ENCODE measurements around the gene SGO2. TPM values are rescaled to one million over a fixed set of nuclear protein-coding genes. Genes with fewer than 3 reads are reported as not detected.

The SGO2 gene
- polyA plus RNA-seq = 1 to 10 TPM; 3.4 to 6.1 (median 4.3) TPM

GRCh38 chr2:200525882-200526651, at the start of gene SGO2:
TSS of gene SGO2 (plus strand) at chr2:200526207. CDS start at chr2:200532976, 6,769 bp downstream.
- H3K4me3 Mint-ChIP-seq = peak within 1 kb of the TSS; percentile 86 to 93 (median 92)
- peak; percentile 95 to 96 (median 96) for DNase-seq
- no peaks in the 10 kb centered on the region for H3K36me3 Mint-ChIP-seq
- H3K27me3 Mint-ChIP-seq (ENCODE audit: low read depth in 3 of 3) = peaks cover 2 to 12% (median 6%) of the 10 kb centered on the region in 3 donors
- H3K27ac Mint-ChIP-seq = peak within 1 kb of the TSS; percentile 78 to 89 (median 83)
- peaks cover 12 to 22% of the 10 kb centered on the region in 2 donors for H3K4me1 Mint-ChIP-seq
- no peaks in the 10 kb centered on the region for H3K9me3 Mint-ChIP-seq

DNA sequence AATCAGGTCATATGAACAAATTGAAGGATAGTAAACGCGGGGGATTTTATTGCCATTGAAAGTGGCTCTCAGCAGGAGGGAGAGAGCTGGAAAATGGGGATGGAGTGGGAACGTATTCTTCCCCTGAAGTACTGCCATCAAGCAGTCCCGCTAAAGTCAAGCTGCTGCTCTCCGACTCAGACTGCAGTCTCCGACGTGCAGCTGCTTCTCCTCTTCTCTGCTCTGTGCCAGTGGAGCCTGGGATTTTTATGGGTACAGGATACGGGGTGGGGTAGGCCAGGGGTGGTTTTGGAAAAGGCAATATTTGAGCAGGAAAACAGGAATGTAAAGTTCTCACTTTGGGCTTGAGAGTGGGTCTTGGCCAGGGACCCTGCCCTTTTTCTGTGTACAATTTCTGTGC, 49.2 kb upstream of the SGO2 start:
- Mint-ChIP-seq H3K9me3 (no peaks in the 10 kb centered on the region), H3K4me1 (peaks cover 0 to 4% of the 10 kb centered on the region in 2 donors), H3K36me3 (peaks cover 0 to 3% (median 0%) of the 10 kb centered on the region in 3 donors), H3K27me3 (ENCODE audit: low read depth in 3 of 3) (peaks cover 0 to 1% (median 0%) of the 10 kb centered on the region in 3 donors), H3K4me3 (no peak overlapping the region), H3K27ac (no peak overlapping the region)
- no peak for DNase-seq

DNA sequence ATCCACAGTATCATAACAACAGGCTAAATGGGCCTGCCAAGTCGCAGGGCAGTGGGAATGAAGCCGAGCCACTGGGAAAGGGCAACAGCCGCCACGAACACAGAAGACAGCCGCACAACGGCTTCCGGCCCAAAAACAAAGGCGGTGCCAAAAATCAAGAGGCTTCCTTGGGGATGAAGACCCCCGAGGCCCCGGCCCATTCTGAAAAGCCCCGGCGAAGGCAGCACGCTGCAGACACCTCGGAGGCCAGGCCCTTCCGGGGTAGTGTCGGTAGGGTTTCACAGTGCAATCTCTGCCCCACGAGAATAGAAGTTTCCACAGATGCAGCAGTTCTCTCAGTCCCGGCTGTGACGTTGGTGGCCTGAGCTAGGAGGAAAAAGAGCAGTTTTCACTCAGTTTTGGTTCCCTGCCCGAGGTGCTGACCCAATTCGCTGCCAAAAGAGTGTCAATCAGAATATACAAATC, 48.3 kb upstream of the SGO2 start:
- H3K4me1 Mint-ChIP-seq = peaks cover 0 to 4% of the 10 kb centered on the region in 2 donors
- H3K9me3 Mint-ChIP-seq = no peaks in the 10 kb centered on the region

GRCh38 chr2:200479692-200480265, 46.2 kb upstream of the SGO2 start:
- Mint-ChIP-seq H3K4me1 (peaks cover 0 to 4% of the 10 kb centered on the region in 2 donors), H3K27me3 (ENCODE audit: low read depth in 3 of 3) (peaks cover 0 to 1% (median 1%) of the 10 kb centered on the region in 3 donors), H3K9me3 (no peaks in the 10 kb centered on the region), H3K36me3 (peaks cover 0 to 3% (median 0%) of the 10 kb centered on the region in 3 donors), H3K4me3 (no peak overlapping the region), H3K27ac (no peak overlapping the region)
- DNase-seq = no peak

More for the DNA sequence above, 48.3 kb upstream of the SGO2 start:
- Mint-ChIP-seq H3K4me3 (no peak overlapping the region), H3K27me3 (ENCODE audit: low read depth in 3 of 3) (peaks cover 0 to 1% (median 0%) of the 10 kb centered on the region in 3 donors), H3K27ac (no peak overlapping the region), H3K36me3 (peaks cover 0 to 3% (median 0%) of the 10 kb centered on the region in 3 donors)
- no peak for DNase-seq

GRCh38 chr2:200482194-200482593, 43.8 kb upstream of the SGO2 start:
- Mint-ChIP-seq H3K4me1 (peaks cover 0 to 4% of the 10 kb centered on the region in 2 donors), H3K9me3 (no peaks in the 10 kb centered on the region), H3K4me3 (no peak overlapping the region)

DNA sequence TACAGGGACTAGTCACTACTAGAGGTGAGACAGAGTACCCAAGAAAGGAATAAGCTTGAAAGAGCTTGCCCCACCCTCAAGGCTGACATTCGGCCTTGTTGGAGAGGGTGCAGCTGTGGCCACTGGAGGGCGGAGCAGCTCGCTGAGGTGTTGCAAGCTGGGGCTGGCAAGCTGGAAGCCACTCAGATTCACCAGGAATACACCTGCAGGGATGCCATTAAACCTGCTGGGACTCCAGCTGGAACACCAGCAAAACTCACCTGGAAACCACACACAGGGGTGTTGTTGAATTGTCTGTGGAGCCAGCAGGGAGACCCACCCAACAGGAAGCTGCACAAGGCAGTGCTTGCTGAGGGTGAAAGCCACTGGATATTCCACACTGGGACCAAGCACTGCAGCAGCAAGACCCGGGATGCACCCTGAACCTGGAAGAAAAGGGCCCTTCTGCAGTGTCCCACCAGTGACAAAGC, 42.2 kb upstream of the SGO2 start:
- Mint-ChIP-seq H3K4me3 (no peak overlapping the region), H3K9me3 (no peaks in the 10 kb centered on the region), H3K4me1 (peaks cover 0 to 4% of the 10 kb centered on the region in 2 donors), H3K27ac (no peak overlapping the region), H3K36me3 (peaks cover 0 to 4% (median 3%) of the 10 kb centered on the region in 3 donors), H3K27me3 (ENCODE audit: low read depth in 3 of 3) (peaks cover 0 to 1% (median 0%) of the 10 kb centered on the region in 3 donors)
- DNase-seq = no peak

More at GRCh38 chr2:200482194-200482593, 43.8 kb upstream of the SGO2 start:
- Mint-ChIP-seq H3K27me3 (ENCODE audit: low read depth in 3 of 3) (peaks cover 0 to 1% (median 1%) of the 10 kb centered on the region in 3 donors), H3K36me3 (peaks cover 0 to 3% (median 0%) of the 10 kb centered on the region in 3 donors), H3K27ac (no peak overlapping the region)
- no peak for DNase-seq

- H3K4me3 Mint-ChIP-seq = no peak overlapping the region
- H3K27me3 Mint-ChIP-seq (ENCODE audit: low read depth in 3 of 3) = peaks cover 0 to 1% (median 0%) of the 10 kb centered on the region in 3 donors
- no peak for DNase-seq
- peaks cover 0 to 4% of the 10 kb centered on the region in 2 donors for H3K4me1 Mint-ChIP-seq
- no peaks in the 10 kb centered on the region for H3K9me3 Mint-ChIP-seq
- no peak overlapping the region for H3K27ac Mint-ChIP-seq
- H3K36me3 Mint-ChIP-seq = peaks cover 4 to 9% (median 6%) of the 10 kb centered on the region in 3 donors
These were observed 41.1 kb upstream of the SGO2 start for GRCh38 chr2:200484934-200485333.

- H3K4me1 Mint-ChIP-seq = peaks cover 0 to under 1% of the 10 kb centered on the region in 2 donors
These were observed 39.5 kb upstream of the SGO2 start for GRCh38 chr2:200486529-200486928.

DNA sequence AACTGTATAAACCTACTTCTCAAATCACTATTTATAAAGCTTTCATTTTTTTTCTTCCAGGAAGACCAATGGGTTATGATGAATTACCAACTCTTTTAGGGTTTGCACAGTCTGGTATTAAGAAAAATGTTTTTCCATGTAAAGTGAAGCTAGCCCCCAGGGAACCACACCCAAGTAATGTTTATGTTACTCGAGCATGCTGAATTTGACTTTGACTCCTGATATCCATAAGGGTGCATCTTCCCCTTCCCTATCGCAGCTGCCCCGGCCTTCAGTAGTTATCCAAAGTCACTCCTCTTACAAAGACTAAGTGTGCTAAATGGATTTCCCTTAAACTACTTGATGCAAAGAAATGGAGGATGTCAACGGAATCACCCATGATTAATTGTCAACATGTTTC, 37.8 kb upstream of the SGO2 start:
- Mint-ChIP-seq H3K4me3 (no peak overlapping the region), H3K27me3 (ENCODE audit: low read depth in 3 of 3) (peaks cover 0 to 1% (median 0%) of the 10 kb centered on the region in 3 donors), H3K4me1 (no peaks in the 10 kb centered on the region), H3K9me3 (no peaks in the 10 kb centered on the region), H3K36me3 (peaks cover 21 to 36% (median 24%) of the 10 kb centered on the region in 3 donors), H3K27ac (no peak overlapping the region)
- DNase-seq = no peak

More at GRCh38 chr2:200486529-200486928, 39.5 kb upstream of the SGO2 start:
- no peak for DNase-seq
- Mint-ChIP-seq H3K27ac (no peak overlapping the region), H3K9me3 (no peaks in the 10 kb centered on the region), H3K36me3 (peaks cover 14 to 21% (median 15%) of the 10 kb centered on the region in 3 donors), H3K4me3 (no peak overlapping the region), H3K27me3 (ENCODE audit: low read depth in 3 of 3) (peaks cover 0 to 1% (median 0%) of the 10 kb centered on the region in 3 donors)

DNA sequence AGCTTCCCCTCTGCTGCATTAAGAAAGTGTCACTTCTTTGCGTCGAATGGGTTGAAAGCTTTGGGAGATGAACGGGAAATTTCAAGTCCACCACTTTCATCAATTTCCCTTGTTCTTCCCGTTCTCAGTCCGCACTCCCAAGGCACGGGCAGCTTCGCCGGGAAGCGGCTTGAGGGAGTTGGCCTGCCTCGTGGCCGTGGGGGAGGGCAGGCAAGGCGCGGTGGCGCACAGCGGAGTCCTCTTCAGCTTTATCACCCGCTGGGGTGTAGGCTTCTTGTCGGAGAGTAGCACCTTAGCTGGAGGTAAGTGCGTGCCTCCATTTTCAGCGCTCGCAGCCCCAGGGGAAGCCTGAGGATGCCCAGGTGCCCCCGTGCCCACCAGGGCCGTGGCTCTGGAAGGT, 36.0 kb upstream of the SGO2 start:
- H3K9me3 Mint-ChIP-seq = no peaks in the 10 kb centered on the region

GRCh38 chr2:200492656-200493055, 33.4 kb upstream of the SGO2 start:
- no peak overlapping the region for H3K27ac Mint-ChIP-seq
- H3K4me3 Mint-ChIP-seq = no peak overlapping the region
- no peaks in the 10 kb centered on the region for H3K9me3 Mint-ChIP-seq
- no peaks in the 10 kb centered on the region for H3K4me1 Mint-ChIP-seq
- no peaks in the 10 kb centered on the region for H3K27me3 Mint-ChIP-seq (ENCODE audit: low read depth in 3 of 3)
- peaks cover 27 to 56% (median 37%) of the 10 kb centered on the region in 3 donors for H3K36me3 Mint-ChIP-seq
- DNase-seq = no peak

More for the DNA sequence above, 36.0 kb upstream of the SGO2 start:
- peaks cover 25 to 49% (median 34%) of the 10 kb centered on the region in 3 donors for H3K36me3 Mint-ChIP-seq
- H3K27me3 Mint-ChIP-seq (ENCODE audit: low read depth in 3 of 3) = no peaks in the 10 kb centered on the region
- H3K4me3 Mint-ChIP-seq = no peak overlapping the region
- H3K4me1 Mint-ChIP-seq = no peaks in the 10 kb centered on the region
- no peak for DNase-seq
- H3K27ac Mint-ChIP-seq = no peak overlapping the region

DNA sequence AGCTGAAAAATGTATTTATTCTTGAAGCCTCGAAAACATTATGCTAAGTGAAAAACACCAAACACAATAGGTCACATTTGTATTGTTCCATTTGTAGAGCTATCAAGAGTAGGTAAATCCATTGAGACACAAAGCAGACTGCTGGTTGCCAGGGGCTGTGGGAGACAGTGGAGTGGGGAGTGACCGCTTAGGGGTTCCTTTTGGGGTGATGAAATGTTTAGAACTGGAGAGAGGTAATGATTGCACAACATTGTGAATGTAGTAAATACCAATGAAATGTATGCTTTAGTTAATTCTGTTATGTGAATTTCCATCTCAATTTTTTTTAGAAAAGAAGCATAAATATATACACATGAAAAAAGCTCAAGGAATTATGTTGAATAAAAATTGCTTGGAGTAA, 32.0 kb upstream of the SGO2 start:
- DNase-seq = no peak
- no peaks in the 10 kb centered on the region for H3K27me3 Mint-ChIP-seq (ENCODE audit: low read depth in 3 of 3)
- no peaks in the 10 kb centered on the region for H3K4me1 Mint-ChIP-seq
- no peak overlapping the region for H3K4me3 Mint-ChIP-seq
- peaks cover 29 to 64% (median 37%) of the 10 kb centered on the region in 3 donors for H3K36me3 Mint-ChIP-seq
- no peaks in the 10 kb centered on the region for H3K9me3 Mint-ChIP-seq
- no peak overlapping the region for H3K27ac Mint-ChIP-seq

GRCh38 chr2:200496696-200497095, 29.3 kb upstream of the SGO2 start:
- Mint-ChIP-seq H3K4me3 (no peak overlapping the region), H3K27me3 (ENCODE audit: low read depth in 3 of 3) (no peaks in the 10 kb centered on the region), H3K9me3 (no peaks in the 10 kb centered on the region), H3K27ac (no peak overlapping the region), H3K36me3 (peaks cover 21 to 50% (median 22%) of the 10 kb centered on the region in 3 donors), H3K4me1 (no peaks in the 10 kb centered on the region)
- DNase-seq = no peak
